Measurements from ENCODE around the gene ARMC2. TPM values are rescaled to one million over a fixed set of nuclear protein-coding genes. Genes with fewer than 3 reads are reported as not detected.

ARMC2 gene
- total and polyA plus RNA-seq, 2 donors (not counting 3 experiments of a cell fraction or from before 2014, with no cell fraction given), result 1.7 to 3.7 TPM

DNA sequence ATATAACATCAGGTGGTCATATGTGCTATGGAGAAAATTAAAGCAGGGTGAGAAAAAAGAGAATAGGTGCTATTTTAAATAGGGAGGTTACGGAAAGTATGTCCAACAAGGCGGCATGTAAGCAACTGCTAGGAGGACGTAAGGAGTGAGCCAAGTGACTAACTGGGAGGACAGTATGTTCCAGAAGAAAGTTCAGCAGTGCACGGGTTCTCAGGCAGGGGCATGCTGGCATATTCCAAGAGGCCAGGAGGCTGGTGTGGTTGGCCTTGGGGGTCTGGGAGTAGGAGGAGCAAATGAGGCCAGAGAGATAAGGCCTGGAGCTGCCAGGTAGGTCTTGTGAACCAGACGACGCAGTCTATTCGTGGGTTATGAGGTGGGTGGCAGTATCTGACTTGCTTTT, 112.4 kb downstream of the ARMC2 start:
- no peaks in the 10 kb centered on the region for H3K27me3 ChIP-seq (ENCODE audit: control insufficient read depth in 2 of 2, insufficient read depth in 2 of 2, low read length in 2 of 2)
- no peaks in the 10 kb centered on the region for H3K79me2 ChIP-seq (ENCODE audit: control insufficient read depth, insufficient read depth, low read length)
- H3K9me1 ChIP-seq (replicated peaks; ENCODE audit: control insufficient read depth, extremely low read depth, insufficient read depth, low read length), result no peaks in the 10 kb centered on the region
- no peak overlapping the region for H3K9ac ChIP-seq (replicated peaks; ENCODE audit: extremely low read depth, insufficient read depth, low read length)
- no peaks in the 10 kb centered on the region for H4K20me1 ChIP-seq (replicated peaks; ENCODE audit: control insufficient read depth, extremely low read depth, insufficient read depth, low read length)
- H3K36me3 ChIP-seq (ENCODE audit: control insufficient read depth in 2 of 2, extremely low read depth in 1 of 2, insufficient read depth in 2 of 2, low read length in 2 of 2), result no peaks in the 10 kb centered on the region
- no peak overlapping the region for H3K4me2 ChIP-seq (ENCODE audit: insufficient read depth, low read length)
- no peak overlapping the region for H3K27ac ChIP-seq (ENCODE audit: insufficient read depth, low read depth, low read length)
- CTCF ChIA-PET, result interaction anchor here (0.8 kb wide), 1 partner anchor 13 kb away, joined by 3 read pairs; no protein-coding TSS in a partner anchor
- FAIRE-seq (no peak), DNase-seq (ENCODE audit: low read depth, low spot score) (no peak)
- intact Hi-C loops (cut with micrococcal nuclease), result no loop called here
- TF ChIP-seq GATA2 (IDR thresholded peaks at IDR 0.05; ENCODE audit: insufficient read depth, insufficient read length, low read depth, low read length) (no peak), MYC (IDR thresholded peaks at IDR 0.05; ENCODE audit: low read depth, low read length) (no peak), JUN (IDR thresholded peaks at IDR 0.05; ENCODE audit: borderline replicate concordance, insufficient read depth, insufficient read length, low read depth) (no peak), POLR2AphosphoS5 (IDR thresholded peaks at IDR 0.05; ENCODE audit: insufficient read depth, low read depth, low read length) (no peak), POLR2A (IDR thresholded peaks at IDR 0.05; ENCODE audit: low read depth, low read length) (no peak), EZH2 (IDR thresholded peaks at IDR 0.05; ENCODE audit: borderline replicate concordance, low read depth, low read length, severe bottlenecking) (no peak), FOS (IDR thresholded peaks at IDR 0.05; ENCODE audit: borderline replicate concordance, insufficient read depth, low read length) (no peak)
- TF ChIP-seq, protein P1, sequence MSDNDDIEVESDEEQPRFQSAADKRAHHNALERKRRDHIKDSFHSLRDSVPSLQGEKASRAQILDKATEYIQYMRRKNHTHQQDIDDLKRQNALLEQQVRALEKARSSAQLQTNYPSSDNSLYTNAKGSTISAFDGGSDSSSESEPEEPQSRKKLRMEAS (IDR thresholded peaks at IDR 0.05; ENCODE audit: insufficient read depth, insufficient read length), result no peak
- TF ChIP-seq, protein P2, sequence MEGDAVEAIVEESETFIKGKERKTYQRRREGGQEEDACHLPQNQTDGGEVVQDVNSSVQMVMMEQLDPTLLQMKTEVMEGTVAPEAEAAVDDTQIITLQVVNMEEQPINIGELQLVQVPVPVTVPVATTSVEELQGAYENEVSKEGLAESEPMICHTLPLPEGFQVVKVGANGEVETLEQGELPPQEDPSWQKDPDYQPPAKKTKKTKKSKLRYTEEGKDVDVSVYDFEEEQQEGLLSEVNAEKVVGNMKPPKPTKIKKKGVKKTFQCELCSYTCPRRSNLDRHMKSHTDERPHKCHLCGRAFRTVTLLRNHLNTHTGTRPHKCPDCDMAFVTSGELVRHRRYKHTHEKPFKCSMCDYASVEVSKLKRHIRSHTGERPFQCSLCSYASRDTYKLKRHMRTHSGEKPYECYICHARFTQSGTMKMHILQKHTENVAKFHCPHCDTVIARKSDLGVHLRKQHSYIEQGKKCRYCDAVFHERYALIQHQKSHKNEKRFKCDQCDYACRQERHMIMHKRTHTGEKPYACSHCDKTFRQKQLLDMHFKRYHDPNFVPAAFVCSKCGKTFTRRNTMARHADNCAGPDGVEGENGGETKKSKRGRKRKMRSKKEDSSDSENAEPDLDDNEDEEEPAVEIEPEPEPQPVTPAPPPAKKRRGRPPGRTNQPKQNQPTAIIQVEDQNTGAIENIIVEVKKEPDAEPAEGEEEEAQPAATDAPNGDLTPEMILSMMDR (IDR thresholded peaks at IDR 0.05; ENCODE audit: extremely low read depth in 1 of 2, insufficient read depth in 1 of 2, low read depth in 1 of 2, low read length in 2 of 2), result no peak
- POLR2A ChIA-PET, result no interaction called here
- BruUV-seq (replicated peaks), result no TSS peak
- H2AFZ ChIP-seq (ENCODE audit: low read depth, low read length), result no peak overlapping the region
- H3K4me3 ChIP-seq (replicated peaks in 1 of 3; ENCODE audit: insufficient read depth in 1 of 3, low read depth in 1 of 3, low read length in 3 of 3), result no peak overlapping the region
- no peaks in the 10 kb centered on the region for H3K4me1 ChIP-seq (ENCODE audit: control insufficient read depth, extremely low read depth, insufficient read depth, low read length)
- dilution Hi-C loops (cut with MboI; ENCODE audit: extremely low pct_ligation_motif_present, low sequenced_read_pairs), result no loop called here
- no peaks in the 10 kb centered on the region for H3K9me3 ChIP-seq (replicated peaks; ENCODE audit: control insufficient read depth, insufficient read depth, low read length)
